Left cardiac atrium (tissue), 4 donors: ENCODE measurements around the gene AUTS2. TPM values are rescaled to one million over a fixed set of nuclear protein-coding genes. Genes with fewer than 3 reads are reported as not detected.

Experiments
- ATAC-seq, 2 donors: fragments of 200-7000 bp; cut with Tn5 transposase; one replicate each; pipeline ENCODE4 v1.9.1; 2020; ENCODE audit warnings: mild to moderate bottlenecking in 2 of 2, moderate library complexity in 2 of 2
- DNase-seq: peaks from one replicate; pipeline ENCODE4 v3.0.0-alpha.2; 2020
- intact Hi-C, 2 donors: fragments of 100-400 bp; cut with DNase I; formaldehyde crosslinking; loops; one replicate each; pipeline versions ENCODE4 v1.14.1 to v1.15.1; 2022 to 2023
- total RNA-seq, 2 donors: library from RNA; stranded (reverse); fragmentation: NEBNext Ultra II Directional; extraction: Animal tissue kit (Norgen Biotek cat#: 25700); gene quantifications; one replicate each; pipeline ENCODE4 v1.2.1, GENCODE V29; 2021
- donor health status: DM: no; HTN: yes; CAD: no.
- donor health status: DM: no; HTN: yes; CAD: no; lungs with severe emphysema.
- donor health status: DM: yes; HTN: yes; CAD: no.
- donor health status: Dilated cardiomyopathy.

AUTS2 gene
- total RNA-seq, 2 donors from 2014 or later: 10.5 to 15.2 TPM

DNA sequence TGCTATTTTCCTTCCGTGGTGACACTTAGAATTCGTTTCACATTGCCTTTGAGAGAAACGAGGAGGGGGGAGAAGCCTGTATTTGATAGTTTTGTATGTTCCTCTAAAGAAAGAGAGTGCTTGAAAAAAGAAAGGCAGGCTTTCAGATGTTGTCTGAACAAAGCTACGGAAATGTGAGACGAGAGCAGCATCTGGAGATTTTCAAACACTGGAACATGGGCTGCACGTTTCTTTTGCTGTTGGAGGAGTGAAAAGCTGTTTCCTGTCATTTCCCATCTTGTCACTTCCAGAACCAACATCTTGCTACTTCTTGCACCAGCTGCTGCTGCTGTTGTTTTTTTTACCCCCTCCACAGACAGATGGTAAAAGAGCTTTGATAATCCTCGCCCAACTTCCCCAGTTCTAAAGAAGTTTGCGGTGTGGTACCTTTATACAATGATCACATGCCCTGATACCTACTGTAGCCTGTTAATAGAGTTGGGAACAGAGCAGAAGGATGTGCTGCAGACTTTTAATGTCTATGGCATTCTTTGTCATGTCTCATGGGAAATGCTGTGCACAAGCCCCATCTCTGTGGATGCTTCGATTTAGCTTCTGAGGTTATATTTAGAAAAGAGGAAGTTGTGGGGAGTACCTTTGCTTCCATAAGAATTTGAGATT, 408.1 kb downstream of the AUTS2 start:
- intact Hi-C loops: no loop called here
- DNase-seq (no peak), ATAC-seq (peak in 1 of 2 donors; percentile 14)

DNA sequence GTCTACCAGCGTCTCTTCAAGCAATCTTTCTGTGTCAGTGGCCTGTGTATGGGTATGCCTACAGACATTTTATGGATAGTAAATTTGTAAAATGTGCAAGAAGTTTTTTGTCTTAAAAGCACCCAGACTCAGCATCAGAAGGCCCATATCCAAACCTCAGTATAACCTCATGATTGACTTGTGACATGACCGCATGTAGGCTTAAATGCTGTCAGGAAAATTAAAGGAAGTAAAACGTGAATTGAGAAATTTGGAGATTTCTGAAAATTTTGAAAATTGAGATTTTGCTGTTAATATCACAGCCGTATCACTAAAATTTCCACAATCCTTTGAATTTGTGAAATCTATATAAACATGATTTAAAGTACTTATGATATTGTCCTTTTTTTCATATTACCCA, 410.2 kb downstream of the AUTS2 start:
- ATAC-seq (no peak), DNase-seq (no peak)
- intact Hi-C loops: no loop called here

DNA sequence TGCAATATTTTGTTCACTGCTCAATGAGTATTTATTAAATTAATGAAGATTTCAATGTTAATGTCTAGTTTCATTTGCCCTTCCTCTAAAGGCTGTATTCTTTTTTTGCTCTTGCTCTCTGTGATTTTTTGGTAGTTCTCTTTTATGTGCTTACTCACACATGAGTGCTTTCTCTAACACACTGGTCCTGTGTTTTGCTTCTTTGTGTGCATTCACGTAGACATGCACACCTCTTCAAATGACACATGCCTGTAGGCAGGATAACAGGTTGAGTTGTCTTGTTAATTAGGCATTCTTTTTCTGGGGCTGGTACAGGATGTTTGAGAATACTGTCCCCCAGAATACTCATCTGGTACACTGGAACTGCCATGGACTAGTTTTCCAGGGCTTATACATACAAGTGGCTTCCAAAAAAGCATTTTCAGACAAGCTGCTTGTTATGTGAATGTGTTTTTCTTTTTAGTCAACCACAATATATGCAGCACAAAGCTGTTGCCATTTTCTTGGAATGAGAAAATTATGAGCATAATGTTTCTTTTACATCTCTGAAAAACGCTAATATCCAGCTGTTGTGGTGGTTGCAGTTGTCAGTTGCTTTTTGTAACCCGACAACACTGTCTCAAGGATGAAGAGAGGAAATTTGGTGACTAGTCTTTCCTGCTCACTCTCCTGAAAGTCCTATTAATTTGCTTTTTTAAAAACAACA, 416.4 kb downstream of the AUTS2 start:
- ATAC-seq (no peak), DNase-seq (no peak)
- intact Hi-C loops: no loop called here

DNA sequence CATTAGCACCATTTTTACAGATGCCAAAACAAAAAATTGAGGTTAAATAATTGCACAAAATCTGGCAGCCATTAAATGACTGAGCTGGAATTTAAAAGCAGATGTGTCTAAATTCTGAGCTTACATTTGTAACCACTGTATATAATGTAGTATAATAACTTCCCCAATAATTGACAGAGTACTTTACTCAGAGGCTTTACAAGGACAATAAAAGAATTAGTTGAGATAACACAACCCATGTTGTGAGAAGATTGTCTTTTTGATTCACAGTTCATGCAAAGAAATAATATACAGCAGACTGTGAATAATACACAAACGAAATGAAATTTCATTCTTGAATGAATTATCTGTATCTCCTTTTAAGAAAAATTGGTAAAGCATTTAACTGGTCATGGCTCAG, 417.1 kb downstream of the AUTS2 start:
- no peak for ATAC-seq
- intact Hi-C loops: no loop called here
- no peak for DNase-seq

DNA sequence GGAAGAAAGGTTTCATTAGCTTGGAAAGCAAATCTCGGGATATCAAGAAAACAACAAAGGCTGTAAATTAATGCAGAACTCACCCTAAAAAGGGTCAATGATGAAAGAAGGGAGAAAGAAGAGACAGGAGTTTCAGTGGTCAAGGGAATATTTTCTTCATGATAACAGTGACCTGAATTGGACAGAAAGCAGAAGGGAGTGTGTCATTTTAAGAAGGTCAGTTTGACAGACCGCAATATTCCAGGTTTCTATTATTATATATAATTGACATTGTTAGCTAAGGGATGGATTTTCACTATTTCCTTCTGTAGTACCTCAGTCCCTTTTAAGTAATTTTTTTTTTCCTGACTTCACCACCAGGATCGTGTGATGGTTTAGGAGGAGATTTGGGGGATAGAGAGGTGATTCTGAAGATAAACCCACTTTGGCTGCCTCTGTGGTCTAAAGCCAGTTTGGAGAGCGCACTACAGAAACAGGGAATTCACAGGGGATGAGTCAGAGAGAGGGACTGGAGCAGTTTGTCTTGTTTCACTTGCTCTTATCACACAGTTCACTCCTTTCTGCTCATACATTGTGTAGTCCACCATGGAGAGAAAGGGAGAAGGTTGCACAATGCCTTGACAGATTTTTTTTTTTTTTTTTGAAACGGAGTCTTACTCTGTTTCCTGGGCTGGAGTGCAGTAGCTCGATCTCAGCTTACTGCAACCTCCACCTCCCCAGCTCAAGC, 417.9 kb downstream of the AUTS2 start:
- no peak for DNase-seq
- intact Hi-C loops: no loop called here
- peak; percentile 84 to 97 for ATAC-seq

DNA sequence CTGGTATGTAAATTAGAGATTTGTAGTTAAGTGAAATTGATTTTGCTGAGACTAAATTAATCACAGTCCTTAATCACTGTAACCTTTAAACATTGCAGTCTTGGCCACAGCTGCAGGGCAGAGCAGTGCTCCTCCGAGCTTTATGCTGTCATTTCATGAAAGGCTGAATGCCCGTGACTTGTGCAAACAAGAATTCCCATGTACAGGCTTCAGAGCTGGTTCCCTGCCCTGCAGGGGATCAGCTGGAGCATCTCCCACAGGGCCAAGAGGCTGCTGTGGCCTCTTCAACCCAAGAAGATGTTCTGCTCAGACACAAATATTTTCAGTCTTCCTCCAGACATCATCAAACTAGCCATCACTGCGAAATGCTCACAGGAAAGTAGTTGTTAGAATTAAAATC, 419.1 kb downstream of the AUTS2 start:
- DNase-seq (no peak), ATAC-seq (no peak)
- intact Hi-C loops: no loop called here

DNA sequence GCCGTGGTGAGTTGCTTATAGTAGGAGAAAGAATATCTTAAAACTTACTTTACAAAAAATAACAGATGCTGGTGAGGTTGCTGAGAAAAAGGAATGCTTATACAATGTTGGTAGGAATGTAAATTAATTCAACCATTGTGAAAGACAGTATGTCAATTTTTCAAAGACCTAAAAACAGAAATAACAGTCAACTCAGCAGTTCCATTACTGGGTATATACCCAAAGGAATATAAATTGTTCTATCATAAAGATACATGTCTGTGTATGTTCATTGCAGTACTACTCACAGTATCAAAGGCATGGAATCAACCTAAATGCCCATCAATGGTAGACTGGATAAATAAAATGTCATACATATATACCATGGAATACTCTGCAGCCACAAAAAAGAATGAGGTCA, 420.4 kb downstream of the AUTS2 start:
- intact Hi-C loops: no loop called here
- ATAC-seq (no peak), DNase-seq (no peak)

DNA sequence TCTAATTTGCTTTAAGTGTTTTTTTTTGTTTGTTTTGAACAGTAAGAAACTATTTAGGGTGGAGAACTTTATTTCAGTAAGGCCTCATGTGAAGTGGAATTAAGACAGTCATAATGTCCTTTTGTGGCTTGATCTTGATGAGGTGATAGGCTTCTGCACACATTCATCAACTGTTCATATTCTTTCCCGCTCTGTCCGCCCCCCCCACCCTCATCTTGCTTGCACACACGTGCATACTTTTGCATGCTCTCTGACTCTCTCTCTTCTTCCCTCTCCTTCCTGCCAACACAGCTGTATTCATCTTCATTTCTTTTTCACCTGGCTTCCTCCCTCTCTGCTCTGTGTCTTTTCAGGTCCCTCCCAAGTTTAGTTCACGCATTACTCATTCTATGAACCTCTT, 429.6 kb downstream of the AUTS2 start:
- DNase-seq: no peak
- intact Hi-C loops: no loop called here
- ATAC-seq: no peak

DNA sequence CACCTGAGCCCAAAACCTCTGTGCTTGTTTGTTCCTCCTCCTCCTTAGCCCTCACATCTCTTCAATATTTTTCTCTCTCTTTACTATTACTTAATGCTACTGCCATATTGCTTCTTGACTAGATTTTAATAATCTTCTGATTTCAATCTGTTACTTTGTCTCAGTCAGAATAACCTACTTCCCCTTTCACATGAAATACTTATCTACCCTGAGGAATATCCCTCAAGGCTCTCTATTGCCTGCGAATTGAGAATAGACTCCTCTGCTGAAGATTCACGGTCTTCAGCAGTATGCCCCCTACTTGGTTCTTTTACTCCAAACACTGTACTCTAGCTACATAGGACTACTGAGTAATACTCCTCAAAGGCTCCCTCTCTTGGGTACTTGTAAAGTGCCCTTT, 430.3 kb downstream of the AUTS2 start:
- intact Hi-C loops: no loop called here
- ATAC-seq (no peak), DNase-seq (no peak)

DNA sequence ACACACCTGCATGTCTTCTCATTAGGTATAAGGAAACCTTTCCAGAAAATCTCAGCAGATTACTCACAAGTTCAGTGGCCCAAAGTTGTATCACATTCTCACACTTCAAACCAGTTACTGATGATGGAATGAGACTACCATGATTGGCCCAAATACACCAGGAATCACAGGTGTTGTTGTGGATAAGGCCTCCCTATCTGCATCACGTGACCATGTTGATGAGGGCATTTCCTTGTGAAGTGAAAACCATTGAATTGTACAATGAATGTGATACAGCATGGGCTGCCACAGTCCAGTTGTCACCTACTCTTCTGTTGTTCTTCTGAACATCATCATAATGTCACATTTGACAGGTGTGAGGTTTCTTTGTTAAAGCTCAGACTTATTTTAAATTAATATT, 431.7 kb downstream of the AUTS2 start:
- DNase-seq (no peak), ATAC-seq (no peak)
- intact Hi-C loops: no loop called here

DNA sequence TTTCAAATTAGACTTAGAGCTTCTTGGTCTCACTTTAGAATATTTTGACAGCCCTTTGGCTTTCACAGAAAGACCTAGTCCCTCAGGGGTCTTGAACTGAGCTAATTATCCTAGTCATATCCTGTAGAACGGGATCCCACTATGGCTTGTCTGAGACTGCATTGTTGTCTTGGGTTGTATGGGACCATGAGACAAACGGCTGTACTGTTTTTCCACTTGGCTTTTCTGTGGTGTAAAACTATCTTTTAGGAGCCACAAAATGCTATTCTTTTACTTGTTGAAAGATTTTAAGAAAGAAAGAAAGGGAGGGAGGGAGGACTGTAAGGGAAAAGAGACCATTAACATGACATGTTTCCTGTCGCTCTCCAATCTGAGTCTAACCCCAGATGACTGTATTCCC, 432.5 kb downstream of the AUTS2 start:
- no peak for DNase-seq
- ATAC-seq: no peak
- intact Hi-C loops: no loop called here

DNA sequence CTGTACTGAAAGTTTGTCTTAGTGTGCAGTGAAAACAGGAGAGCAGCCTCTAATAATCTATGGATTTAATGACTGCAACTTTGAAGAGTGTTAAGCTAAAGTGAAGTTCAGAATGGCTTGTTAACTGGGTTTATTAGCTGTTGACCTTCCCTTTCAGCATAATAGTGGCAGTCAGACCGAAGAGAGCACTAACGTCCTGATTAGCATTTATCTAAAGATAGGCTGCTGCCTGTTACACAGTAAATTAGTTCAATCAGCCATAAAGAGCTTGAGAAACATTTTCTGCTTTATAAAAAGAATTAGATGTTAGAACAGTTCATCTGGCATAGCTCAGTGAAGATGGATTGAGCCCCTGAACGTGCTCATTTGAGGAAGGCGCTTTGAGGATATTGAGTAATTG, 433.0 kb downstream of the AUTS2 start:
- intact Hi-C loops: no loop called here
- no peak for ATAC-seq
- no peak for DNase-seq

DNA sequence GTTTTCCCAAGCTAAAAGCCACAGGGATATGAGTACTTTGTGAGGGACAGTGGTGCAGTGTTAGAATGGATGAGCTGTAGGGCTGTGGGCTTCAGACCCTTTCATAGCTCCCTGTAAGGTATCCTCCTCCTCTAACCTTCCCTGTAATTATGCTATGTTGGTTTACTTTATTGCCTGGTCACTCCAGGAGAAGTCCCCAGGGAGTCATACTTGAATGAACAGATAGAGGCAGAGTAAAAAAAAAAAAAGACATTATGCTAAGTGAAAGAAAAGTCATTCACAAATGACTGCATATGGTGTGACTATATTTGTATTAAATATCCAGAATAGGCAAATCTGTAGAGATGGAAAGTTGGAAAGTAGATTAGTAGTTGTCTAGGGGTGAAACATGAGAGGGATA, 434.4 kb downstream of the AUTS2 start:
- DNase-seq (no peak), ATAC-seq (no peak)
- intact Hi-C loops: no loop called here

DNA sequence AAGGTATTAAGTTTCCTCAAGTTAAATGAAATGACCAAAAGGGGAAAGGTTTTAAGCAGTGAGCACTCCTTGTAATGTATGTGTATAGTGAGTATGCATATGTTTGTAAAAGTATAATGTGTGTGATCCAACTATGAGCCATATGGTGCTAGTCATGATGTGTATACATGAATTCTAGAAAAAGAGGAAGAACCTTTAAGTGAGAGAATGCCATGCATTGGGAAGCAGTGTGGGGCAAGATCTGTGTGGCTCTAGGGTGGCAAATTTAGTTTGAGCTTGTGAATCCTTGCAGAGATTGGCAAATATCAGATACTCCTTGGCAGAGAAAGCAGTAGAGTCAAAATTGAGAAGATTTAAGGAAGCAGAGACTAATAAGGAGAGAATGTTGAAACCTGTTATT, 435.0 kb downstream of the AUTS2 start:
- intact Hi-C loops: no loop called here
- ATAC-seq: no peak
- DNase-seq: no peak

DNA sequence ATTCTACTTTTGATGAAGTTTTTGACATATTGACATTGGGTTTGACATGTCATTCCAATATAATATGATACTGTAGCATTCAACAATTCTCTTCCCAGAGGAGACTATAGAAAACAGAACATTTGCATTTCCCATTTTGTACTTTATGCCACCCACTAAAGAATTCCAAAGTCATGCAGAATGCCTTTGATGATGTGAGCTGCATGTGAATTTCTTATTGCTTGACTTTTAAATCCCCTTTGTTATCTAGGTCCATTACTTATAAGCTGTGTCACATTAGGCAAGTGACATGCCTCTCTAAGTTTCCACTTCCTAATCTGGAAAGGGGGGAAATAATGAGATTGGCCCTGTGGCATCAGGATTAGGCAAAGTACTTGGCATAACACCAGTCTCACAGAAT, 436.7 kb downstream of the AUTS2 start:
- DNase-seq (no peak), ATAC-seq (peak in 1 of 2 donors; percentile 31)
- intact Hi-C loops: no loop called here

DNA sequence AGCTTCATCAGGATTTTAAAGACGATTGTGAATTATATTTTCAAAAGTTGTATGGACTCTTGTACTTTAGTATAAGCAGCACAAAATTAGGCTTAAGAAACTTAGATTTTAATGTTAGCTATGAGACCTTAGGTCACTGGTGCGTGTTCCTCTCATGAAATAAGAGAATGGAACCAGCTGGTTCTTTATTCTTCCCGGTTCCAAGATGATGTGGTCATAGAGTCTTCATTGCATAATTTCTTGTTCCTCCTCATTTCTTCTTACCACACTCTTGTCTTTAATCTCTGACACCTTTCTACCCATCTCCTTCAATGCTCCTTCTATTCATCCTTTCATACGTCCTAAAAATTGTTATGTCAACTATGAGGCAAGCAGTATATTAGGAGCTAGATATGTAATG, 437.2 kb downstream of the AUTS2 start:
- DNase-seq (no peak), ATAC-seq (peak in 1 of 2 donors; percentile 47)
- intact Hi-C loops: no loop called here

DNA sequence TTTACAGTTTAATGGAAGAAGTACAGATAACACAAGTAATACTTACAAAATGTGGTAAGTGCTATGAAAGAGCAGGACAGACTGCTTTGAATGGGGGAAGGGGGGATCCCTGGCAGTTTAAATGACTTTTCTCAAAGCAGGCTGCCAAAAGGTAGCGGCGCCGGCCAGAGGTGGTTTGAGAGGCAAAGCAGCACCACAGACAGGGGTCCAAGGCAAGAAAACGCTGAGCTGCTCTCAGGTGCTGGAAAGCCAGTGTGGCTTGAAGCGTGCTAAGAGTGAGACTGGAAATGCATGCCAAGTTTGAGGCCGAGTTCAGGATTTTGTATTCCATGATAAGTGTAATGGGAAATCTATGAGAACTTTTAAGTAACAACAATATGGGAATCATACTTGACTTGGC, 437.7 kb downstream of the AUTS2 start:
- ATAC-seq (no peak), DNase-seq (no peak)
- intact Hi-C loops: no loop called here

DNA sequence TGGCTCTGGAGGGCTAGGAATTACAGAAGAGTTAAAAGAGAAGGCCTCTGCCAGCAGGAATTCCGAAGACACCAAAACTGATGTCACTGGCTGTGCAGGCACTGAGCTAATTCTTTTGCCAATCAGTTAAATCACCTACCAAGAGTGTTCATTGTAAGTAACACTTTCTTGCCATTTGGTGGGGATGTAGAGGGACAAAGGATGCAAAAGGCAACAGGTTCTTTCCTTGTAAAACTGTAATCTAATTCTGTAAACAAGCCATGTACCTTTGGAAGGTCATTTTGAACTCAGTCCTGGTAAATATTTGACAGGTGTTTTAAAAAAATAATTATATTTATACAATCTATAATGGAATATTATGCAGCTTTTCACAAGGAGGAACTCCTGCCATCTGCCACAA, 438.4 kb downstream of the AUTS2 start:
- intact Hi-C loops: no loop called here
- DNase-seq (no peak), ATAC-seq (no peak)

DNA sequence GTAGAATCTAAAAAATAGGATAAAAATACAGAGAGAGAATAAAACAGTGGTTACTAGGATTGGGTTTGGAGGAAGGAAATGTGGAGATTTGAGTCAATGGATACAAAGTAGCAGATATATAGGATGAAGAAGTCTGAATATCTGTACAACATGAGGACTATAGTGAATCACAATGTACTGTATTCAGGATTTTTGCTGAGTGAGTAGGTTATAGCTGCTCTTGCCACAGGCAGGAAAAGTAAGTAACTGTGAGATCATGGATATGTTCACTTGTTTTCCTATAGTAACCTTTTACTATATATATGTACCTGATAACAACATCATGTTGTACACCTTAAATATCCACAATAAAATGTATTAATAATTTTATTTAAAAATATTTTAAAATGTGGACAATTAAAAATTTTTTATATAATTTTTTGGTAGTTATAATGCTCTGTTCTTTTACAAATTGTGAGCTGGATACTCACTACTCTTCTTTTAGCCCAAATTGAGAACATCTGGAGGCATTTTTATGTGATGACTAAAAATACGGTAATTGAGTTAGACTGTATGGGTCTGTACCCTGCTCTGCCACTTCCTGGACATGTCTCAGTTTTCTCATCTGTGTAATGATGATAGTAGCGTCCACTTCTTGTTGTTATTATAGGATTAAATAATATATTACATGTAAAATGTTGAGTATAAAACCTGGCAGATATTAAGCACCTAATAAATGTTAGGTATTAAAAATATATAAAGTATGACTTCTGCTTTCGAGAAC, 439.1 kb downstream of the AUTS2 start:
- intact Hi-C loops: no loop called here
- DNase-seq (no peak), ATAC-seq (no peak)

DNA sequence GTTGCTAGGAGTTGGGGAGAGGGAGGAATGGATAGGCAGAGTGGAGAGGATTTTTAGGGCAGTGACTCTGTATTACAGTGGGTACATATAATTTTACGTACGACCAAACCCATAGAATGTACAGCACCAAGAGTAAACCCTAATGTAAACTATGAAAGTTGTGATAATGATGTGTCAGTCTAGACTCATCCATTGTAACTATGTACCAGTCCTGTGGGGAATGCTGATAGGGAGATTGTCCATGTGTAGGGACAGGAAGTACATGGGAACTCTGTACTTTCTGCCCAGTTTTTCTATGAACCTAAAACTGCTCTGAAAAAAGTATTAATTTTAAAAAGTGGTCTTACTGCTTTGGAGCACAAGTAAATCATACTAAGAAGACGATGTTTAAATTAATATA, 441.8 kb downstream of the AUTS2 start:
- intact Hi-C loops: loop anchor here (5.0 kb wide), 1 partner anchor 657 kb away; no protein-coding TSS in a partner anchor
- ATAC-seq: no peak
- DNase-seq: no peak
